PC-3 (cell line): Measurements from ENCODE around the gene LATS1.

ENCODE experiments used
- CTCF ChIP-seq: fragments of 300-600 bp; sonication (generic); conservative IDR thresholded peaks from 2 replicates; pipeline ENCODE4 v1.5.1; 2017; ENCODE audit warnings: antibody characterized with exemption, low read depth, mild to moderate bottlenecking, low read length
- EZH2phosphoT487 ChIP-seq: fragments of 300-600 bp; sonication (generic); IDR thresholded peaks from 2 replicates; pipeline ENCODE4 v1.6.1; 2018; ENCODE audit warnings: mild to moderate bottlenecking, antibody characterized with exemption, low read length, borderline replicate concordance

- TF ChIP-seq CTCF: no peak
- no peak for TF ChIP-seq EZH2phosphoT487
Observed at GRCh38 chr6:149691201-149691600, 26.7 kb downstream of the LATS1 start.
